Measurements from ENCODE around the gene POTEM.
"Not testable (repeated sequence)": the region's sequence is repeated elsewhere in the genome, so short reads cannot be mapped to it uniquely, and the experiment has no call there.

The POTEM gene

GRCh38 chr14:18967134-18967533 is at the start of gene POTEM:
TSS of gene POTEM (plus strand) at chr14:18967434. CDS start at chr14:18967486, 52 bp downstream.
- DNase-seq (ENCODE audit: low read depth); H3K4me3 ChIP-seq (ENCODE audit: low read depth, low read length): not testable (repeated sequence)

- DNase-seq (ENCODE audit: low read depth); H3K4me3 ChIP-seq (ENCODE audit: low read depth, low read length): not testable (repeated sequence)
Measured at GRCh38 chr14:18918345-18918744, 48.9 kb upstream of the POTEM start.

- not testable (repeated sequence) for H3K4me3 ChIP-seq (ENCODE audit: low read depth, low read length); DNase-seq (ENCODE audit: low read depth)
Measured at GRCh38 chr14:18920052-18920451, 47.2 kb upstream of the POTEM start.

GRCh38 chr14:18921055-18921701 is 46.1 kb upstream of the POTEM start:
- not testable (repeated sequence) for H3K4me3 ChIP-seq (ENCODE audit: low read depth, low read length); DNase-seq (ENCODE audit: low read depth)

GRCh38 chr14:18936848-18937247 is 30.4 kb upstream of the POTEM start:
- H3K4me3 ChIP-seq (ENCODE audit: low read depth, low read length); DNase-seq (ENCODE audit: low read depth): not testable (repeated sequence)

GRCh38 chr14:18938733-18939132 is 28.5 kb upstream of the POTEM start:
- not testable (repeated sequence) for DNase-seq (ENCODE audit: low read depth); H3K4me3 ChIP-seq (ENCODE audit: low read depth, low read length)

- DNase-seq (ENCODE audit: low read depth); H3K4me3 ChIP-seq (ENCODE audit: low read depth, low read length): not testable (repeated sequence)
Measured at GRCh38 chr14:18949939-18950338, 17.3 kb upstream of the POTEM start.

- not testable (repeated sequence) for DNase-seq (ENCODE audit: low read depth); H3K4me3 ChIP-seq (ENCODE audit: low read depth, low read length)
Measured at GRCh38 chr14:18953085-18953484, 14.1 kb upstream of the POTEM start.

- DNase-seq (ENCODE audit: low read depth); H3K4me3 ChIP-seq (ENCODE audit: low read depth, low read length): not testable (repeated sequence)
Measured at GRCh38 chr14:18955816-18956215, 11.4 kb upstream of the POTEM start.

- not testable (repeated sequence) for DNase-seq (ENCODE audit: low read depth); H3K4me3 ChIP-seq (ENCODE audit: low read depth, low read length)
Measured at GRCh38 chr14:18961576-18961975, 5.7 kb upstream of the POTEM start.

GRCh38 chr14:18962143-18962542 is 5.1 kb upstream of the POTEM start:
- DNase-seq (ENCODE audit: low read depth); H3K4me3 ChIP-seq (ENCODE audit: low read depth, low read length): not testable (repeated sequence)

GRCh38 chr14:18963276-18963675 is 4.0 kb upstream of the POTEM start:
- H3K4me3 ChIP-seq (ENCODE audit: low read depth, low read length); DNase-seq (ENCODE audit: low read depth): not testable (repeated sequence)

GRCh38 chr14:18964878-18965277 is 2.4 kb upstream of the POTEM start:
- not testable (repeated sequence) for DNase-seq (ENCODE audit: low read depth); H3K4me3 ChIP-seq (ENCODE audit: low read depth, low read length)

GRCh38 chr14:19002566-19002965 is 35.3 kb downstream of the POTEM start:
- not testable (repeated sequence) for DNase-seq (ENCODE audit: low read depth); H3K4me3 ChIP-seq (ENCODE audit: low read depth, low read length)

- not testable (repeated sequence) for DNase-seq (ENCODE audit: low read depth); H3K4me3 ChIP-seq (ENCODE audit: low read depth, low read length)
Measured at GRCh38 chr14:19006490-19006889, 39.3 kb downstream of the POTEM start.

- not testable (repeated sequence) for H3K4me3 ChIP-seq (ENCODE audit: low read depth, low read length); DNase-seq (ENCODE audit: low read depth)
Measured at GRCh38 chr14:19007678-19008077, 40.4 kb downstream of the POTEM start.

GRCh38 chr14:19011029-19011428 is 43.8 kb downstream of the POTEM start:
- DNase-seq (ENCODE audit: low read depth); H3K4me3 ChIP-seq (ENCODE audit: low read depth, low read length): not testable (repeated sequence)

- not testable (repeated sequence) for DNase-seq (ENCODE audit: low read depth); H3K4me3 ChIP-seq (ENCODE audit: low read depth, low read length)
Measured at GRCh38 chr14:19011703-19012102, 44.5 kb downstream of the POTEM start.

- not testable (repeated sequence) for DNase-seq (ENCODE audit: low read depth); H3K4me3 ChIP-seq (ENCODE audit: low read depth, low read length)
Measured at GRCh38 chr14:19015185-19015584, 48.0 kb downstream of the POTEM start.

GRCh38 chr14:19025080-19025589 is 57.9 kb downstream of the POTEM start:
- H3K4me3 ChIP-seq (ENCODE audit: low read depth, low read length); DNase-seq (ENCODE audit: low read depth): not testable (repeated sequence)
